ENCODE data around the gene DALRD3.

The DALRD3 gene, protein sequence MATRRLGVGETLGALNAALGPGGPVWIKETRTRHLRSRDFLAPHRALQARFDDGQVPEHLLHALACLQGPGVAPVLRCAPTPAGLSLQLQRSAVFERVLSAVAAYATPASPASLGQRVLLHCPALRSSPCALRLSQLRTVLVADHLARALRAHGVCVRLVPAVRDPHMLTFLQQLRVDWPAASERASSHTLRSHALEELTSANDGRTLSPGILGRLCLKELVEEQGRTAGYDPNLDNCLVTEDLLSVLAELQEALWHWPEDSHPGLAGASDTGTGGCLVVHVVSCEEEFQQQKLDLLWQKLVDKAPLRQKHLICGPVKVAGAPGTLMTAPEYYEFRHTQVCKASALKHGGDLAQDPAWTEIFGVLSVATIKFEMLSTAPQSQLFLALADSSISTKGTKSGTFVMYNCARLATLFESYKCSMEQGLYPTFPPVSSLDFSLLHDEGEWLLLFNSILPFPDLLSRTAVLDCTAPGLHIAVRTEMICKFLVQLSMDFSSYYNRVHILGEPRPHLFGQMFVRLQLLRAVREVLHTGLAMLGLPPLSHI

DNA sequence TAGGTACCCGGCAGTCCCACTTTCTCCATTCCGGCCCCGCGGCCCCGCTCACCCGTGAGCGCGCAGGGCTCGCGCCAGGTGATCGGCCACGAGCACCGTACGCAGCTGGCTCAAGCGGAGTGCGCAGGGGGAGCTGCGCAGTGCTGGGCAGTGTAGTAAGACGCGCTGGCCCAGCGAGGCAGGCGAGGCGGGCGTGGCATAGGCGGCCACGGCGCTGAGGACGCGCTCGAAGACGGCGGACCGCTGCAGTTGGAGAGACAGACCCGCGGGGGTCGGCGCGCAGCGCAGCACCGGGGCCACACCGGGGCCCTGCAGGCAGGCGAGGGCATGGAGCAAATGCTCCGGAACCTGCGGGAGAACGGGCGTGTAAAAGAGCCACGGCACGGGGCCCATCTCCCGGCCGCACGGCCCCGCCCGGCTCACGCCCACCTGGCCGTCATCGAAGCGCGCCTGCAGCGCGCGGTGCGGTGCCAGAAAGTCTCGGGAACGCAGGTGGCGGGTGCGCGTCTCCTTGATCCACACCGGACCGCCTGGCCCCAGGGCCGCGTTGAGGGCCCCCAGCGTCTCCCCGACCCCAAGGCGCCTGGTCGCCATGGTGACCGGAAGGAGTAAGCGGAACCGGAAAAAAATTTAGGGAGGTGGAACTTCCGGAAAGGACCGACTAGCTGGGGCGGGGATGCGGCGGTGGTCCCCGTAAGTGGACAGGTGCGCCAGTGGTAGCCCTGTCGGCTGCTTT lies at the start of gene DALRD3:
DALRD3 (minus strand) TSS at position 610 of the 736 bp plus-strand sequence; CDS start at position 594, 16 bp downstream.
- peak; percentile 17 to 48 (median 33) for DNase-seq (ENCODE audit: low read depth in 3 of 3)

DNA sequence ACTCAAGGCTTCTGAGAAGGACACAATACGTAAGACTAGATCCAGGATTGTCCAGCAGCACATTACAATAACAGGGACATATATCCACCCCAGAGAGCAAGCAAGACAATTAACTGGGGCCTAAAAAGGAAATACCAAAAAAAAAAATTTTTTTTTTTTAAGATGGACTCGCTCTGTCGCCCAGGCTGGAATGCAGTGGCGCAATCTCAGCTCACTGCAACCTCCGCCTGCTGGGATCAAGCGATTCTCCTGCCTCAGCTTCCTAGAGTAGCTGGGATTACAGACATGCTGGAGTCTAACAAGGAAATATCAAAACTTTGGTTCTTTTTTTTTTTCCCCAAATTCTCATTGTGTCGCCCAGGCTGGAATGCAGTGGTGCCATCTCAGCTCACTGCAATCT lies 39.6 kb upstream of the DALRD3 start:
- no peak for DNase-seq (ENCODE audit: low read depth in 3 of 3)

DNA sequence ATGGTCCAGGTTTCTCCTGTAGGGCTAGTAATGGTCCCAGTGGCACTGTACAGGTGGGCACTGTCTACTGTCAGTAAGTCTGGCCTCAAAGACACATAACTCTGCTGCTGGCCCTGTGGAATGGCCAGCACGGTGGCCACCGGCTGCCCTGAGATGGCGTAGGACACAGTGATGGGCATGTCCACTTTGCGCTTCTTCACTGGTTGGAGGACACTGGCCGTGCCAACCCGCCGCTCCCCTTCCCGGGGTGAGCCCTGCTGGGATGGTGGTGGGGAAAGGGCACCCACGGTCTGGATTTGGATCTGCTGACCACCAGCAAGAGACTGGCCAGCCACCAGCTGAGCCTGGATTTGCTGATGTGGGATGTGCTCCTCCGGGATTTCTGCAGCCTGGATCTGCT lies 38.9 kb upstream of the DALRD3 start:
- DNase-seq (ENCODE audit: low read depth in 3 of 3): no peak

DNA sequence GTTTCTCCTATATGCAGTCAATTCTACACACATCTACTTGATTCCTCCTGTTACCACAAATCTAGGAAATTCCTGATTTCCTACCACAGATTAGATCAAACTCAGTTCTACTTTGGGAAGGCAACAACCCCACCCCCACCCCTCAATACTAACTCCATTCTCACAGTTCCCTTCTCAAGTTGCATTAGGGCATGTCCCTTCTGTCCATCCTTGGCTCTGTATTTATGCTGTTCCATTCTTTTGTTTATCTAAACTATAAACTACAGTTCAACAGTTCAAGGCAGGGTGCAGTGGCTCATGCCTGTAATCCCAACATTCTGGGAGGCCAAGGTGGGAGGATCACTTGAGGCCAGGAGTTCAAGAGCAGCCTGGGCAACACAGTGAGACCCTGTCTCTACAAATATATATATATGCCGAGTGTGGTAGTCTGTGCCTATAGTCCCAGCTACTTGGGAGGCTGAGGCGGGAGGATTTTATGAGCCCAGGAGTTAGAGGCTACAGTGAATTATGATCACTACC lies 36.0 kb upstream of the DALRD3 start:
- no peak for DNase-seq (ENCODE audit: low read depth in 3 of 3)

DNA sequence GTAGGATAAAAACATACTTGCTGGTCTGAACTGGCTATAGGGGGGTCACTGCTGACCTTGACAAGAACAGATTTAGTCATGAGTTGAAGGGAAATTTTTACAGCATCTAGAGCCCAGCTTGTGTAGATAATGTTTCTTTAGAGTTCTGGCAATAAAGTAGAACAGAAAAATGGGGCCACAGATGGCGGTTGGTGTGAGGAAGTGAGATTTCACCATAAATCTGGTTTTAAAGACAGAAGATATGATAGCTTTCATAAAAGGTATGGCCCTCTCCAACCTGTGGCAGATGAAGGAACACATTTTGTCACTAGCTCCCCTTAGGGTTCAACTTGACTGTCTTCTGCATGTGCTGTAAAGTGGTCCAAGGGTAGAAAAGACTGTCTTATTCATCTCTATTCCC lies 35.2 kb upstream of the DALRD3 start:
- DNase-seq (ENCODE audit: low read depth in 3 of 3): no peak

DNA sequence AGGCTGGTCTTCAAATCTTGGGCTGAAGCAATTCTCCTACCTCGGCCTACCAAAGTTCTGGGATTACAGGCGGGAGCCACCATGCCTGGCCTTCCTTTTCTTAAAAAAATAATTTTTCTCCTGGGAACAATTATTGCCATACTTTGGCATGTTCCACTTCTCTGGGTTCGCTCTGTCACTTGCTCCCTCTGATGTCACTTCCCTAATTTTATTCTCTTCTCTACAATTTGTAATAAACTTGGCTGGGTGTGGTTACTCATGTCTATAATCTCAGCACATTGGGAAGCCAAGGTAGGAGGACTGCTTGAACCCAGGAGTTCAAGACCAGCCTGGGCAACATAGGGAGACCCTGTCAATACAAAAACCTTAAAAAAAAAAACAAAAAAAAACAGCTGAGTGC lies 16.9 kb upstream of the DALRD3 start:
- DNase-seq (ENCODE audit: low read depth in 3 of 3): no peak

DNA sequence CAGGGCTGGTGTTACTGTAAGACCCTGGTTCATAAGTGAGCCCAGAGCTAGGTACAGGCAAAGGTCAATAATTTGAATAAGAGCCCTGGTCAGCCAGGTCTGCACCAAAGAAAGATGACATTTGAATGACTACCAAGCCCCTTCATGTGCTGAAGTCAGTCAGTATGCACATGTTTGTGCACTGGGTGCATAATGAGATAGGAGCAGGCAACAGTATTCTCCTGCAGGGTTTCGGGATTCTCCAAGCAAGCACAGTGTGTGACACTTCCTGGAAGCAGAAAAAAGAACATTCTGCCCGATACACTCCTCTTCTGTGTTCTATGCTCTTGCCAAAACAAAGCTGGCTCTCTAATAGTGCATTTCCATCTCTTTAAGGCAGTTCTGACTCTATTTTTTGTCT lies 16.3 kb upstream of the DALRD3 start:
- no peak for DNase-seq (ENCODE audit: low read depth in 3 of 3)

DNA sequence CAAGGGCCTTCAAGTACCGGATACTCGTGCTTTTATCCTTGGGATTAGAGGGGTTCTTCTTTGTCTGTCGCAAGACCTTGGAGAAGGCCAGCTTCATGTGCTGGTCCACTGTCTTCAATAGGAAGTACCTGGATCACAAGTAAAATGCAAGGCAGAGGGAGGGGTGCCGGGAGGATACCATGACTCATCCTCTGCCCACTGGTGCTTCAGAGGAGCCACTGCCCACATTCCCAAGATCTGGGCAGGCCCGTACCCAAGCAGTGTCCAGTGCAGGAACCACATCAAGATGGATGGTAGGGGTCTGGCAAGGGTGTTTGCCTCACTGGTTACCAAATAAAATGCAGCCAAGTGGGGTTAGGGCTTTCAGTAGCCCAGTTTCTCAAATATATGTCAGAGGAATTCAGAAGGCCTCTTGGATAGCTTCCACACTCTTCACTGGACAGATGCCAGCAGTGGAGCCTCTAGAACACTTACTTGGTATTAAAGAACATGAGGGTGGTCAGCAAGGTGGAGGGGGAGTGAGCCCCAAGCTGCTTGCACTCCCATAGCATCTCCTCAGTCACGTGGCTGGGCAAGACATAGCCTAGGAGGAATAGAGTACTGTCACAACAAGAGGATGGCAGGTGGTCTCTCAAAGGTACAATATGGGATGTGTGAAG lies 14.4 kb upstream of the DALRD3 start:
- DNase-seq (ENCODE audit: low read depth in 3 of 3): no peak

DNA sequence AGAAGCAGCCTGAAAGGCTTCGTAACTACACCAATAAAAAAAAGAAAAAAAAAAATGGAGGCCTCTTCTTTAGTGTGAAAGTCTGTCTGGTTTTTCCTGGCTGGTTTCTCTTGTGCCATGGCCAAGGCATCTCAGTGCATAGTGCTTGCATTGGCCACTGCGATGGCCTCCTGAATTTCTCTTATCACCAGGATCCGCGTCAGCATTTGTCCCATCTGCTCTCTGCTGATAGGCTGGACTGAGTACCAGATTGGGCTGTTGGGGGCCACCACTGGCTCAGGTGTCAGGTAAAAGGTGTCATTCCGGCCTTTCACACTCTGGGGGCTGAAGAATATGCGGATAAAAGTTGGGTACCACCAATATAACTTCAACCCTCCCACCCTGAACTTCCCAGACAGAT lies 11.9 kb upstream of the DALRD3 start:
- DNase-seq (ENCODE audit: low read depth in 3 of 3): no peak

DNA sequence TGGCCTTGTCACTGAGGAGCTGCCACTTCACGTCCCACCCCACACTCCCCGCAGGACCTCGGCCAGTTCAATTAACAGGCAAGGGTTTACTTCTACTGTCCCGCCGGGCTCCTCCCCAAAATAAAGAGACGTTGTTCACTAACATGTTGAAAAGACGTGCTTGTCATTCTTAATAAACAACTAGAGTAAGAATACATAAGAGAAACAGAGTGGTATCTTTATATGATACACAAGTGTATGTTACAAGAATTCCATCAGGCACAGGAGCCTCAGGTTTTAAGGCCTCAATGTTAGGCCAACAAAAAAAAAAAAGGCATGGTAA lies 11.1 kb upstream of the DALRD3 start:
- no peak for DNase-seq (ENCODE audit: low read depth in 3 of 3)

DNA sequence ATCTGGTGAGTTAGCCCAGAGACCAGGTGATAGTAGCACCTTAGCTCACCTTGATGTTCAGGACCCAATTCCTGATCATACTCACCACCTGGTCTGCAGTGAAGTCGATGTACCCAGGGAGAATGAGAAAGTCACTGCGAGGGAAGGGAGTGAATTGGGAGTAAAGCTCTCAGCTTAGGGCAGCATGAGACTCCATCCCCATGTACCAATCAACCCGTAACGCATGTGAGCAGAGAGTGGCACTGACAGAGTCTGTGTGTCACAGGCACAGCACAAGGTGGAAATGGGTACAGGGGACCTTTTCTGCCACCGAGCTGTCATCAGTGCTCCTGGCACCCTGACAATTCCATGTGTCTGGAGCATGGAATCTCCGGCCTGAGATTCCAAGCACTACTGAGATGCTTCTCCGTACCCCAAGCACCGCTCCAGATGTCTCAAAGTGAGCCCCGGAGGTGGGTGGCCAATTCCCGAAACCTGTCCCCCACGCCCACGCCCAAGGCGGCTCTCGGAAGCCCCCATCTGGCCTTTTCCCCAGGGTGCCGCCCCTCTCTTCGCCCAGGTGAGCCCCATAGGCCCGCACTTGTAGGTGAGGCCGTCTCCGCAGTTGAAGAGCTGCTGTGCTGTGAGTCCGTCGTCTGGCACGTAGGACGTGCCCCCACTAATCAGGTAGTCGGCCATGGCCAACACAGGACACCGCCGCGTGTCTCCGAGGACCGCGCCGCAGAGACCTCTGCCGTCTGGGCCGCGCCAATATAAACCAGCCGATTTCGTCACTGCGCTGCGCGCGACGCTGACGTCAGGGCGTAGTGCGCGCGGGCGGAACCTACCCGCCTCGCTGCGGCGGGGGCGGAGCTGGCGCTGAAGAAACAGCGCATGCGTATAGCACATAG lies 10.5 kb upstream of the DALRD3 start, which contains the start of gene IMPDH2:
IMPDH2 (minus strand) TSS at position 726 of the 890 bp plus-strand sequence; CDS start at position 678, 48 bp downstream.
- DNase-seq (ENCODE audit: low read depth in 3 of 3): peak; percentile 88 to 91 (median 90)

DNA sequence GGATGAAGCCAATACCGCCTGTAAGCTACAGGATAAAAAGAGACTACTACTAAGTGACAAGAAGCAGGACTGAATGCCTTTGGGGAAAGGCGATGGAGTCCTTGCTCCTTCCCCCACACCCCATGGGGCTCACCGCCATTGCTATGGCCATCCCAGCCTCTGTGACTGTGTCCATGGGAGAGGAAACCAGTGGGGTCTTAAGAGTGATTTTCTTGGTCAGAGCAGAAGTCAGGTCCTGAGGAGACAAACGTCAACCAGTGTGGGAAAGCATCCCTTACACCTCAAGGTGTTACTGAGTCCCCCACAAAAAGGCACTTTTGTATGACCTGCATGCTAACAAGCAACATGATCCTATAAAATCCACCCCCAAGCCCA lies 9.9 kb upstream of the DALRD3 start:
- DNase-seq (ENCODE audit: low read depth in 3 of 3): no peak

DNA sequence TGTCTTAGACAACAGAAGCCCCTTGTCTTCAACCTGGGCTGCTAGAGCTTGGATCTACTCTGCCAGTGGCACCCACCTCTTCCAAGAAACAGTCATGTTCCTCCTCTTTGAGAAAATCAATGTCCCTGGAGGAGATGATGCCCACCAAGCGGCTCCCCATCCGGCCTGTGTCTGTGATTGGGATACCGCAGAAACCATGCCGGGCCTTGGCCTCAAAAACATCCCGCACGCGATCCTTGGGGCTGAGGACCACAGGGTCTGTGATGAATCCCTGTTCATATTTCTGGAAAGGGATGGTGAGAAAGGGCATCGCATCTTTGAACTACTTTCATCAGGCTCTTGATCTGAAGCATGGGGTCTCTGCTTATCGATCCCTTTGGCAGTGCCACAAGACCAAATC lies 9.3 kb upstream of the DALRD3 start:
- DNase-seq (ENCODE audit: low read depth in 3 of 3): no peak

DNA sequence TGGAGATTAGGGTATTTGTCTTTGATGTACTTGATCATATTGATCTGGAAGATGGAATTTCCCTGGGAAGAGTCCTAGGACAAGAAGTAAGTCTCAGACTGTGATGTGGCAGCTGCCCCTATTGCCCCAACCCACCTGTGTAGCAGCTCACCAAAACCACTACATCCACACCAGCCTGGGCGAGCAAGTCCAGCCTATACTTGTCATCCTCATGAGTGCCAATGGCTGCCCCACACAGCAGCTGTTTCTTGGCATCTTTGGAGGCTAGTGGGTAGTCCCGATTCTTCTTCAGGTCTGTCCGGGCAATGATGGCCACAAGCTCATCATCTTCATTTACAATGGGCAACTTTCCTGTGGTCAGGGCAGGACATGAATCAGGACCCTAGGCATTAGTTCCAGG lies 8.2 kb upstream of the DALRD3 start:
- DNase-seq (ENCODE audit: low read depth in 3 of 3): no peak

DNA sequence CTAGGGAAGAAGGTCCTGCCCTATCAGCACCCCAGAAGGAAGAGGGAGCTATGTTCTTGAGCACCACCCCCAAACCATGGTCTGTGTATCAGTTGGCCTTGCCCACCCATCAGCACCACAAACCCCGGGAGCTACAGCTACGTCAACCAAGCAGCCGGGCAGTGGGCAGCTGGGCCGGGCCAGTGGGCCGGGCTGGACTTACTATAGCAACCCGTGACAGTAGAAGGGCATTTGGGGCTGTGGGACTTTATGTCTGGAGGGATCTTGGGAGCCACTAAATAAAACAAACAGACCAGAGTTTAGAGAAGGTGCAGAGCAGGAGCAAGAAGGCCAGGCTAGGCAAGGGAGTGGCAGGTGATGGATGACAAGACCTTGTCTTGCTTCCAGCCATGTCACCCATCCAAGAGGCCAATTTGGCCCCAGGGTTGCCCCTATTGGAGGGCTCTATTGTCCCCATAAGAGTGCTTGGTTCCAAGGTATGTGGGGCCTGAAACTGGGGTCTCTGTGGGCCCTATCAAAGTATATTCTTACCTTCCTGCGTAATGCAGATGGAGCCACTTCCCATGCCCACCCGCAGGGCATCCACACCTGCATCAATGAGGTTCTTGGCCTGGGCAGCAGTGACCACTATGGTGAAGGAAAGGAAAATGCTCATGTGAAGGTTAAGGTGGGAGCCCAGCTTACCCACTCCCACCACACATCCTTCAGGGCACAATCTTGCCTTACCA lies 7.6 kb upstream of the DALRD3 start:
- no peak for DNase-seq (ENCODE audit: low read depth in 3 of 3)

DNA sequence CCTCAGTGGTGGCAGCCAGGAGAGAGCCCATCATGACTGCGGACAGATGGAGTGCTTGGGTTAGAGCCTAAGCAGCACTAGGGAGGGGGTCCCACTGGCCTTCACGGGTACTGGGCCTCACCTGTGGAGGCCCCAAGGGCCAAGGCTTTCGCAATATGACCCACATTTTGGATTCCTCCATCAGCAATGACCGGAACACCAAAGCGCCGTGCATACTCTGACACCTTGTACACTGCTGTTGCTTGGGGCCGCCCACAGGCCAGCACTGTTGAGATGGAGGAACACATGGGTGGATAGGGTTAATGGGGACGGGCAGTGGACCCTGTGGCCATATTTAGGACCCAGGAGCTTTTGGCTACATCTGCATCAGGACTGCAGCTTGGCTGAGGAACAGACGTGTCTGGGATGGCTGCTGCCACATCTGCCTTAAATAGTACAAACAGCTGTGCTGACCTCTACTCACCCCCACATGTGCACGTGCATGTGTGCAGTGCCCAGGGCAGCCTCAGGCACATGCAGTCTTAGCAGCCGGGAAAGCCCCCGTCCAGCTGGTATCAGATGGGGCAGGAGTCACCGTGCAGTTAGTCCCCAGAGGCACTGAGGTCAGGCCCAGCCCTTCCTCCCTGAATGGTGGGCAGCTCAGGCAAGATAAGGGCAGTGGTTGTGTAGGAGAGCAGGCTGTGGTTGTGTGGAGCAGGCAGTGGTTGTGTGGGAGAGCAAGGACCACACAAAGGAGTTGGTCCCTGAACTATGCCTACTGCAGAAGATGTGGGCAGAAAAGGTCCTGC lies 6.8 kb upstream of the DALRD3 start:
- no peak for DNase-seq (ENCODE audit: low read depth in 3 of 3)

DNA sequence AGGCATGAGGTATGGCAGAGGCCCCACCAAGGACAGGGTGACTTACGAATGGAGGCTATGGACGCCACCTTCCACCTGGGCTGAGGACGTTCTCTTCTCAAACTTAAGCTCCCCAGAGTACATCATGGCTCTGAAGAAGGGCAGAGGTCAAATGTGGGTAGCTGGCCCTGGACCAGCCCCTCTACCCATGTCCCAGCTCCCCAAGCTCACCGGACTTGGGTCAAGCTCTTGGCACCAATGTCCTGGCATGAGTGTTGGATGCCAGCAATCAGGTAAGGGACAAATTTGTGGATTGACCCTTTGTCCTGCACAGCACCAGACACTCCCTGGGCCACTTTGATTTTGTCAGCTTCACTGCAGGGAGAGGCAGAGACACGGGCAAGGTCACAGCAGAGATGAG lies 6.1 kb upstream of the DALRD3 start:
- DNase-seq (ENCODE audit: low read depth in 3 of 3): no peak

DNA sequence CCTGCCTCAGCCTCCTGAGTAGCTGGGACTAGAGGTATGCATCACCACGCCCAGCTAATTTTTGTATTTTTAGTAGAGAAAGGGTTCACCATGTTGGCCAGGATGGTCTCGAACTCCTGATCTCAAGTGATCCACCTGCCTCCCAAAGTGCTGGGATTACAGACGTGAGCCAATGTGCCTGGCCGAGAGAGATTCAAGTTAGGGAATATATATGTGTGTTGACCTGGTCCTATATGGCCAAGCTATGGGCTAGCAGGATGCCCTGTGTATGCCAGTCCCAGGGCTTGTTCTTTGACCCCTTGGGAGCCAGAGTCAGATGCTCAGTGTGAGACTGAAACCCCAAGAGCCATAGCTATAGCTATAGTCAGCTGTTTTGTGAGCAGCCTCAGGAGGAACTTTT lies 5.4 kb upstream of the DALRD3 start:
- no peak for DNase-seq (ENCODE audit: low read depth in 3 of 3)

DNA sequence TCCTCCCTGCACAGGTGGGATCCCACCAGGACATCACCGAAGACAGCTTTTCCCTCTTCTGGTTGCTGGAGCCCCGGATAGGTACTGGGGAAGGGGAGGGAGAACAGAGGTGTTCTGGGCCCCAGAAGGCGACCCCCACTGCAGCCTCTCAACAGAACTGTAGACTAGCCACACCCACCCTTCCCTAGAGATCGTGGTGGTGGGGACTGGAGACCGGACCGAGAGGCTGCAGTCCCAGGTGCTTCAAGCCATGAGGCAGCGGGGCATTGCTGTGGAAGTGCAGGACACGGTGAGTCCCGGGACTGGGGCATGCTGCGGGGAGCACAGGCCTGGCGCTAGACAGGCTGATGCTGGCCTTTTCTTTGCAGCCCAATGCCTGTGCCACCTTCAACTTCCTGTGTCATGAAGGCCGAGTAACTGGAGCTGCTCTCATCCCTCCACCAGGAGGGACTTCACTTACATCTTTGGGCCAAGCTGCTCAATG lies 4.3 kb upstream of the DALRD3 start:
- no peak for DNase-seq (ENCODE audit: low read depth in 3 of 3)

Data from stimulated activated CD4-positive, alpha-beta T cell treated with anti-CD3 and anti-CD28 coated beads, TNF-alpha, amount 100 ng/mL, for 4 hours (primary cell).